Activated T-cell treated with anti-CD3 and anti-CD28 coated beads for 24 hours (primary cell): ENCODE results near the gene RNH1.
A peak's percentile ranks its signal among the peaks of the same experiment; 100 is the strongest.
"Not testable (repeated sequence)": the region's sequence is repeated elsewhere in the genome, so short reads cannot be mapped to it uniquely, and the experiment has no call there.

Experiments used
- DNase-seq: peaks from one replicate; pipeline ENCODE4 v3.0.0-alpha.2; 2020; ENCODE audit warnings: low read depth

The RNH1 gene

GRCh38 chr11:520428-521176 lies 13.6 kb upstream of the RNH1 start:
- no peak for DNase-seq

- DNase-seq = peak; percentile 85
These were observed 11.6 kb upstream of the RNH1 start for GRCh38 chr11:518463-519202.

DNA sequence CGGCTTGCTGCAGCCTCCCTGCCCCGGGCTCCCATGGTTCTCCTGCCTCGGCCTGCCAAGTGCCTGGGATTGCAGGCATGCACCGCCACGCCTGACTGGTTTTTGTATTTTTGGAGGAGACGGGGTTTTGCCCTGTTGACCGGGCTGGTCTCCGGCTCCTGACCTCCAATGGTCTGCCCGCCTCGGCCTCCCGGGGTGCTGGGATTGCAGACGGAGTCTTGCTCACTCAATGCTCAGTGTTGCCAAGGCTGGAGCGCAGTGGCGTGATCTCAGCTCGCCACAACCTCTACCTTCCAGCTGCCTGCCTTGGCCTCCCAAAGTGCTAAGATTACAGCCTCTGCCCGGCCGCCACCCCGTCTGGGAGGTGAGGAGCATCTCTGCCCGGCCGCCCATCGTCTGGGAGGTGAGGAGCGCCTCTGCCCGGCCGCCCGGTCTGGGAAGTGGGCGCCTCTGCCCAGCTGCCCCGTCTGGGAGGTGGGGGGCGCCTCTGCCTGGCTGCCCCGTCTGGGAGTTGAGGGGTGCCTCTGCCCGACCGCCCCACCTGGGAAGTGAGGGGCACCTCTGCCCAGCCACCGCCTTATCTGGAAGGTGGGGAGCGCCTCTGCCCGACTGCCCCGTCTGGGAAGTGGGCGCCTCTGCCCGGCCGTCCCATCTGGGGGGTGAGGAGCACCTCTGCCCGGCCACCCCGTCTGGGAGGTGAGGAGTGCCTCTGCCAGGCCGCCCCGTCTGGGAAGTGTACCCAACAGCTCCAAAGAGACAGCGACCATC lies 10.1 kb upstream of the RNH1 start:
- DNase-seq = not testable (repeated sequence)

DNA sequence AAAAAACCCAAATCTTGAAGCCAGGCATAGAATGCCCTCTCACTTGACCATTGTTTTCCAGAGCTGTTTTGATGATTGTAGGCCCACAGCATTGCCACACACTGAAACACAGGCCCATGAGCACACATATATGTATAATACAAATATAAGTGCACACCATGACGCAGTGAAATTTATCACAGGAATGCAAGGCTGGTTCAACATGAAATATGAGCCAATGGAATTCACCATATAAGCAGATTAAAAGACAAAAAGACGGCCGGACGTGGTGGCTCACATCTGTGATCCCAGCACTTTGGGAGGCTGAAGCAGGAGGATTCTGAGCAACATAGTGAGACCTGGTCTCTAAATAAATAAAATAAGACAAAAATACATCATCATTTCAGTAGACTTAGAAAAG lies 9.4 kb upstream of the RNH1 start:
- no peak for DNase-seq

DNA sequence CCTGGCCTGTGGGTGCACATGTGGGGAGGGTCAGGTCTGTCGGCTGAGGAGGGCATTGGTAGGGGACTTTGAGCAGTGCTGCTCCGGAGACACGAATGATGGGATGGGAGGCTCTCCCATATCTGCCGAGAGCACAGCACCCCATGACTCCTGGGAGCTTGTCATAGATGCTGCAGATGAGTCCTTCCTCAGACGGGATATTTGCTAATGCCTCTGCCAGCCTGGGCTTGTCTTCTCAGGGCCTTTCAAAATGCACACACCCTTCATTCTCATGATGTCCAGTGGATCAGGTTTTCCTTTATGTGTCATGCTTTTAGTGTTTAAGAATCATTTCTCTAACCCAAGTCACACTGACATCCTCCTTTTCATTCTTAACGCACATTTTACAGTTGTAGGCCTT lies 8.1 kb upstream of the RNH1 start:
- no peak for DNase-seq

GRCh38 chr11:514606-515005 lies 7.6 kb upstream of the RNH1 start:
- DNase-seq = no peak

- DNase-seq = no peak
These were observed 5.9 kb upstream of the RNH1 start for GRCh38 chr11:512761-513595.

- DNase-seq = no peak
These were observed 1.9 kb upstream of the RNH1 start for GRCh38 chr11:508956-509355.

- no peak for DNase-seq
These were observed 879 bp upstream of the RNH1 start for GRCh38 chr11:507727-508515.

DNA sequence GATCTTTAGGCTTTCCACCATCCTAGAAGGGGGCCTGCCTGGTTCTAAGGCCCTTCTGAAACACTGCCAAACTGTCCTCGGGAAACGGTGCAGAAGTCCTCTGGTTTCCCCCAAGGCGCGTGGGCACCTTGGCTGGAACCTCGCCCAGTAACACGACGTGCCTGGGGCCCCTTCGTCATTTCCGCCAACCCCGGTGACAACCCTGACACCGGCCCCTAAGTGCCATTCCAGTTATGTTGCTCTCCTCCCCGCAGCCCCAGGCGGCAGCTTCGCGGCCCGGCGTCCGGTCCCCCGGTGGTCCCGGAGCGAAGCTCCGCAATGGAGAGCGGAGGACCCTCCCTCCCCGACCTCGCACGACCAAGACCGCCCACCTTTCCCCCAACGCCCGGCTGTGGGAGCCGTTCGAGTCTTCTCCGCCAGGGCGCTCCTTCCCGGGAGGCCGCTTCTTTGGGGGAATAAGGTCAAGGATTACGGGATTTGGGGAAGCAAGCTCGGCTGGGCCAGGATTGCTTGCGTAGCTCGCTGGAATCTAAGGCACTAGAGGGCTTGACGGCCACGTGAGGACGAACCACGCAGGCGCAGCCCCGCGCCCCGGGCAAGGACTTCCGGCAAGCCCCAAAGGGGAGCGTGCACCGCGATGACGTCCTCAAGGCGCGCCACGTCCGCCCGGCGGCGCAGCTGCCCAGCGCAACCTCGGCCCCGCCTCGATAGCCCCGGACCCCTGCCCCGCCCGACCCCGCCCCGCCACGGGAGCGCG lies 626 bp downstream of the RNH1 start:
- DNase-seq = peak; percentile 95

DNA sequence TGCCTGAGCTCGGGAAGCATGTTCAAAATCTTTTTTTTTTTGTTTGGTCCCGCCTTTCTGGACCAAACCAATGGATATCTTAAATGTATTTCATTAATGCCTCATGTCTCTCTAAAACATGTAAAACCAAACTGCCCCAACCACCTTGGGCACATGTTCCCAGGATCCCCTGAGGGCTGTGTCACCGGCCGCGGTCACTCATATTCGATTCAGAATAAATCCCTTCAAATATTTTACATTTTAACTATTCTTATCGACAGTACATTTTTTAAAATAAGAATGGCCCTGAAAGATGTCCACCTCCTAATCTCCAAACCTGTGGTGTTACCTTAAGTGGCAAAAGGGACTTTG lies 2.1 kb downstream of the RNH1 start:
- no peak for DNase-seq

DNA sequence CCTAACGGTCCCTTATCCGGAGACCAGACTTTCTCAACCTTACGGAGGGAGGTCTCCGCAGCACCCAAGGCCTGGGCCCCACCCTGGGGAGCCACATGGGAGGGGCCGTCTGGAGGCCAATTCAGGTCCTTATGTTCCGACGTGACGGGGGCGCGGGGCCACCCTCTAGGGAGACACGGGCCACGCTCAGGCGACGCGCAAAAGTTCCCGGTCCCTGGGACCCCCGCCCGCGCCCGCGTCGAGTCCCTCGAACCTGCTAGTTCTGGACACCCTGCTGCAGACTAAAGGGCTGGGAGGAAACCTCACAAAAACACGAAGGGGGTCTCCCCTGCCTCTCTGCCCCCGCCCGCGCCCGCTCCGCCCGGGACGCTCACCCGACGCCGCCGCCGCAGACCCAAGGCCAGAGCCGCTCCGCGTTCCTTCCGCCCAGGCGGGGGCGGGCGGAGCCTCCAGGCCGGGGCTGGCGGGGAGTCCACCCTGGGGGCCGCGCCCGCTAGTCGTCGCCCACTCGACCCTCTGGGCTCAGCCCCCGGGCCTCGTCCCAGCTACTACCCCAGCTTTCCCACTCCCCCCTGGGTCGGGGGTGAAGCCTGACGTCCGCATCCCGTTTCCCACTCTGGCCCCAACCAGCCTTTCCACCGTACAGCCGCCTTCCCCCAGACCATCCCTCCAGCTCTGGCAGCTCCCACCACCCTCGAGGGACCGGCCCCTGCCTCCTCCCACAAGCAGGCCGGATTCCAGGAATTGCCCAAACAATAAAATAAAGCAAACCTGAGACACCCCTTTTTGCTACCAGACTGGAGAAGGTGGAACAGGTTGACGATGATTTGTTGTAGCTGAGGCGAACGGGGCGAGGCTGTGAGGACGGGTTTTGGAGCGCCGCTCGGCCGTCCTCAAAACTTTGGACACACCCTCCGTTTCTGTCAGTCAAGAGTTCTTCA lies 2.7 kb downstream of the RNH1 start:
- no peak for DNase-seq

GRCh38 chr11:503179-503981 lies 3.7 kb downstream of the RNH1 start:
- no peak for DNase-seq

DNA sequence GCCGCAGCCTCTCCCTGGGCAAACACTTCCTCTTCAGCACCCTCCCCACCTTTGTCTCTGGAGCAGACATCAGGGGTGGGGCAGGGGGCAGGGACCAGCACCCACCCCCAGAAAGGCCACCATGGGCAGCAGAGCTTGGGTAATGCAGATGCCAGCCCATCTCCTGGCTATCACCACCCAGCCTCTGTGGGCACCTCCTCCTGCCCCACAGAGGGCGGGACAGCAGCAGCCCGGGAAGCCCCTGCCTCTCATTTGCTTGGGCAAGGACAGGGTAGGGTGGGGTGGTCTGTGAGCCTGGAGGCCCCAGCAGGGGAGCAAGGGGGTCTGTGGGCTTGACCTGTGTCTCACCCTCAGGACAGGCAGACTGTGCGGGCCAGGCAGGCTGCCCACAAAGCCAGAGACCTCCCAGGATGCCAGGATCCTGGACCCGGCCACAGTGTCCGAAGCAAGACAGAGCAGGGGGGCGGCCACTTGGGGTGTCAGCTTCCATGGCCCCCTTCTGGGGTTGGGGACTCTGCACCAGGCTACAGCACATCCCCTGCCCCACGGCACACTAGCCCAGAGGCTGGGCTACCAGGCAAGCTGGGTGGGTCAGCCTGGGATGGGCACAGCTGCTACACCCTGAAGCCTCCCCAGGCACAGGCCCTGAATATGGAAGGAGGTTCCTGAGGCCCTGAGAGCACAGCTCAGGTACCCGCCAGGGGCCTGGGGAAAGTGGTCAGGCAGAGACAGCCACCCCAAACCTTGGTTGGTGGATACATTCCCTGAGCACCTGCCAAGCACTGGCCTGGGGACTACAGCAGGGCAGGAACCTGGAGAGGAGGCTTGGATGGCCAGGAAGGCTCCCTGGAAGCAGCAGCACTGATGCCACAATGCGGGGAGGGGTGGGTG lies 4.5 kb downstream of the RNH1 start:
- no peak for DNase-seq

DNA sequence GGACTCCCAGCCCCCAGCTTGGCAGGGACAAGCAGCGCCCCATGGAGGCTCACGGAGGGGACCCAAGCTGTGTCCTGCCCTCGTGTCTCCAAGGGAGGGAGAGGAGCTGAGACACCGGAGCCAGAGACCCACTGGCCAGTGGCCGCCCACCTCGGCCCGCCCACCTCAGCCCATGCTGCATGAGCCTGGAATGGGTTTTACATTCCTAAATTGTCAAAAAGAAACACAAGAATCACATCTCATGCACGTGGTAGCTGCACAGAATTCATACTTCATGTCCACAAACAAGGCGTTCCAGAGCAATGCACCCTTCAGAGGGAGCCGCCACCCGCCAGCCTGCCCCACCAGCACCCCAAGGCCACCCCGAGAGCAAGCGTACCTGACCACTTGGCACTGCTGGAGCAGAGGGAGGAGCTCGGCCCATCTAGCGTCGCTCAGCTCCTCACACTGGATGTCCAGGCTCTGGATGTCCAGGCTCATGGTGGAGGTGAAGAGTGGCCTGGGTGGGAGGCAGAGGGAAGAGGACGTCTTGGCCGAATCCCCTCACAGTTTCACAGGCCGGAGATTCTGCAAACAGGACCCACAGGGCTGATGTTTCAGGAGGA lies 5.3 kb downstream of the RNH1 start:
- DNase-seq = no peak

- DNase-seq = no peak
These were observed 5.9 kb downstream of the RNH1 start for GRCh38 chr11:501001-501682.
